HepG2 (cell line): ENCODE data around the gene GALR2. TPM values are rescaled to one million over a fixed set of nuclear protein-coding genes. Genes with fewer than 3 reads are reported as not detected.

Experiments used
- E2F1 ChIP-seq: sonication (generic); formaldehyde crosslinking; IDR thresholded peaks from 2 replicates; pipeline ENCODE4 v1.5.0; 2020; ENCODE audit warnings: missing genetic modification reagents
- ELF3 ChIP-seq: IDR thresholded peaks from 2 replicates; pipeline ENCODE4 v1.6.1; 2016; ENCODE audit warnings: missing genetic modification reagents, missing compliant biosample characterization
- HIVEP1 ChIP-seq: sonication (generic); formaldehyde crosslinking; IDR thresholded peaks from 2 replicates; pipeline ENCODE4 v1.4.0; 2020; ENCODE audit warnings: mild to moderate bottlenecking, missing genetic modification reagents
- KLF16 ChIP-seq, 2 experiments: sonication (generic) in 1 of 2; formaldehyde crosslinking in 1 of 2; IDR thresholded peaks; 2 replicates each; pipeline versions ENCODE4 v1.6.1 to v1.8.0; 2016 to 2023; ENCODE audit warnings: missing genetic modification reagents in 2 of 2, missing compliant biosample characterization in 1 of 2
- KLF6 ChIP-seq: IDR thresholded peaks from 2 replicates; pipeline ENCODE4 v1.8.0; 2016; ENCODE audit warnings: missing biosample characterization, missing genetic modification reagents
- KMT2A ChIP-seq: sonication (generic); formaldehyde crosslinking; IDR thresholded peaks from 2 replicates; pipeline ENCODE4 v1.4.0; 2020; ENCODE audit warnings: missing genetic modification reagents
- SIN3A ChIP-seq: IDR thresholded peaks from 2 replicates; pipeline ENCODE4 v1.6.1; 2011; ENCODE audit warnings: low read depth, mild to moderate bottlenecking, control low read depth, low read length, borderline replicate concordance
- THAP9 ChIP-seq: sonication (generic); formaldehyde crosslinking; IDR thresholded peaks from 2 replicates; pipeline ENCODE4; 2020; ENCODE audit warnings: missing genetic modification reagents, mild to moderate bottlenecking, borderline replicate concordance
- ZBTB7A ChIP-seq: sonication (generic); formaldehyde crosslinking; IDR thresholded peaks from 2 replicates; pipeline ENCODE4 v1.8.0; 2022; ENCODE audit warnings: mild to moderate bottlenecking, missing genetic modification reagents
- ZFP37 ChIP-seq: sonication (generic); formaldehyde crosslinking; IDR thresholded peaks from 2 replicates; pipeline ENCODE4 v1.4.0; 2020; ENCODE audit warnings: missing genetic modification reagents, borderline replicate concordance
- ZKSCAN8 ChIP-seq: IDR thresholded peaks from 2 replicates; pipeline ENCODE4 v1.6.1; 2016; ENCODE audit warnings: borderline replicate concordance, missing genetic modification reagents, missing compliant biosample characterization
- ZNF12 ChIP-seq: sonication (generic); formaldehyde crosslinking; IDR thresholded peaks from 2 replicates; pipeline ENCODE4 v1.5.0; 2020; ENCODE audit warnings: missing genetic modification reagents
- ZNF180 ChIP-seq: sonication (generic); formaldehyde crosslinking; IDR thresholded peaks from 2 replicates; pipeline ENCODE4 v1.4.0; 2020; ENCODE audit warnings: low read depth, missing genetic modification reagents, borderline replicate concordance
- ZNF292 ChIP-seq: sonication (generic); formaldehyde crosslinking; IDR thresholded peaks from 2 replicates; pipeline ENCODE4 v1.8.1; 2022; ENCODE audit warnings: mild to moderate bottlenecking, low read depth, missing genetic modification reagents, borderline replicate concordance
- ZNF317 ChIP-seq: sonication (generic); formaldehyde crosslinking; IDR thresholded peaks from 2 replicates; pipeline ENCODE4 v1.5.0; 2020; ENCODE audit warnings: mild to moderate bottlenecking, missing genetic modification reagents
- ZNF335 ChIP-seq: sonication (generic); formaldehyde crosslinking; IDR thresholded peaks from 2 replicates; pipeline ENCODE4 v1.4.0; 2020; ENCODE audit warnings: missing genetic modification reagents
- ZNF33A ChIP-seq: sonication (generic); formaldehyde crosslinking; IDR thresholded peaks from 2 replicates; pipeline ENCODE4 v1.5.1; 2020; ENCODE audit warnings: missing genetic modification reagents, mild to moderate bottlenecking, moderate library complexity, borderline replicate concordance
- ZNF430 ChIP-seq: sonication (generic); formaldehyde crosslinking; IDR thresholded peaks from 2 replicates; pipeline ENCODE4 v1.9.0; 2021; ENCODE audit warnings: mild to moderate bottlenecking, missing genetic modification reagents
- ZNF546 ChIP-seq: sonication (generic); formaldehyde crosslinking; conservative IDR thresholded peaks from 2 replicates; pipeline ENCODE4 v1.8.1; 2023; ENCODE audit warnings: mild to moderate bottlenecking, missing genetic modification reagents
- ZNF749 ChIP-seq: sonication (generic); formaldehyde crosslinking; IDR thresholded peaks from 2 replicates; pipeline ENCODE4 v1.8.0; 2022; ENCODE audit warnings: mild to moderate bottlenecking, missing genetic modification reagents, moderate library complexity, borderline replicate concordance
- polyA plus RNA-seq, 8 experiments: library from polyadenylated mRNA; depleted of rRNA in 3 of 8; stranded (reverse) in 7 of 8; unstranded in 1 of 8; fragments of >200 nt; fragmentation: Illumina TruSeq in 4 of 8; extraction: Trizol in 4 of 8; gene quantifications; 2 replicates each; pipeline versions ENCODE4 v1.2.1 to v1.2.3, GENCODE V29; 2011 to 2016; ENCODE audit warnings: low read depth in 4 of 8, missing spikeins in 1 of 8, mixed read lengths in 1 of 8; ENCODE audit not compliant: insufficient read depth in 1 of 8
- total RNA-seq, 5 experiments: library from RNA; depleted of rRNA; stranded (reverse); fragments of >200 nt; fragmentation: Illumina TruSeq; extraction: Trizol; gene quantifications; 2 replicates each; pipeline ENCODE4 v1.2.3, GENCODE V29; 2016; ENCODE audit warnings: low read depth in 1 of 5
- TF ChIP-seq, protein P1 (sequence below): sonication (generic); formaldehyde crosslinking; IDR thresholded peaks from 2 replicates; pipeline ENCODE4 v1.4.0; 2020; ENCODE audit warnings: missing genetic modification reagents, borderline replicate concordance
- TF ChIP-seq, protein P2 (sequence below): sonication (generic); formaldehyde crosslinking; IDR thresholded peaks from 2 replicates; pipeline ENCODE4 v1.5.1; 2020; ENCODE audit warnings: mild to moderate bottlenecking, moderate library complexity, missing genetic modification reagents

Gene GALR2
- total and polyA plus RNA-seq, 2 of the 13 experiments (the other 11 are each of a cell fraction or from before 2014, with no cell fraction given): 0.48 to 0.58 TPM

- TF ChIP-seq THAP9 (CRISPR knock-in tag): peak; percentile 97
- no peak; the same call in none of the 2 replicates for TF ChIP-seq SIN3A
- TF ChIP-seq, protein P1, sequence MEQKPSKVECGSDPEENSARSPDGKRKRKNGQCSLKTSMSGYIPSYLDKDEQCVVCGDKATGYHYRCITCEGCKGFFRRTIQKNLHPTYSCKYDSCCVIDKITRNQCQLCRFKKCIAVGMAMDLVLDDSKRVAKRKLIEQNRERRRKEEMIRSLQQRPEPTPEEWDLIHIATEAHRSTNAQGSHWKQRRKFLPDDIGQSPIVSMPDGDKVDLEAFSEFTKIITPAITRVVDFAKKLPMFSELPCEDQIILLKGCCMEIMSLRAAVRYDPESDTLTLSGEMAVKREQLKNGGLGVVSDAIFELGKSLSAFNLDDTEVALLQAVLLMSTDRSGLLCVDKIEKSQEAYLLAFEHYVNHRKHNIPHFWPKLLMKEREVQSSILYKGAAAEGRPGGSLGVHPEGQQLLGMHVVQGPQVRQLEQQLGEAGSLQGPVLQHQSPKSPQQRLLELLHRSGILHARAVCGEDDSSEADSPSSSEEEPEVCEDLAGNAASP (CRISPR knock-in tag): peak; percentile 9; the same call in 1 of the 2 replicates
- TF ChIP-seq ZNF335 (CRISPR knock-in tag): no peak
- peak; percentile 93; the same call in 1 of the 2 replicates for TF ChIP-seq ZNF33A (CRISPR knock-in tag)
- no peak; the same call in 1 of the 2 replicates for TF ChIP-seq ZNF749 (CRISPR knock-in tag)
- TF ChIP-seq KLF16 (CRISPR knock-in tag; IDR thresholded peaks at IDR 0.05): peak; percentile 27 to 82; a peak in 2 of 4 replicates
- 0 out of 2 replicates have a peak, but pooled peaks have one; percentile 39 for TF ChIP-seq ZNF546 (CRISPR knock-in tag)
- TF ChIP-seq ZBTB7A (CRISPR knock-in tag): peak; percentile 82
- peak; percentile 36; the same call in 1 of the 2 replicates for TF ChIP-seq ZNF12
- TF ChIP-seq ELF3: peak; percentile 56
- no peak for TF ChIP-seq ZFP37 (CRISPR knock-in tag)
- TF ChIP-seq ZNF292 (CRISPR knock-in tag): peak; percentile 44; the same call in 1 of the 2 replicates
- TF ChIP-seq ZNF180 (CRISPR knock-in tag): no peak
- TF ChIP-seq, protein P2, sequence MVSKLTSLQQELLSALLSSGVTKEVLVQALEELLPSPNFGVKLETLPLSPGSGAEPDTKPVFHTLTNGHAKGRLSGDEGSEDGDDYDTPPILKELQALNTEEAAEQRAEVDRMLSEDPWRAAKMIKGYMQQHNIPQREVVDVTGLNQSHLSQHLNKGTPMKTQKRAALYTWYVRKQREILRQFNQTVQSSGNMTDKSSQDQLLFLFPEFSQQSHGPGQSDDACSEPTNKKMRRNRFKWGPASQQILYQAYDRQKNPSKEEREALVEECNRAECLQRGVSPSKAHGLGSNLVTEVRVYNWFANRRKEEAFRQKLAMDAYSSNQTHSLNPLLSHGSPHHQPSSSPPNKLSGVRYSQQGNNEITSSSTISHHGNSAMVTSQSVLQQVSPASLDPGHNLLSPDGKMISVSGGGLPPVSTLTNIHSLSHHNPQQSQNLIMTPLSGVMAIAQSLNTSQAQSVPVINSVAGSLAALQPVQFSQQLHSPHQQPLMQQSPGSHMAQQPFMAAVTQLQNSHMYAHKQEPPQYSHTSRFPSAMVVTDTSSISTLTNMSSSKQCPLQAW: no peak; the same call in none of the 2 replicates
- peak; percentile 68 for TF ChIP-seq KMT2A (CRISPR knock-in tag)
- peak; percentile 69; the same call in 1 of the 2 replicates for TF ChIP-seq ZNF317 (CRISPR knock-in tag)
- peak; percentile 91; the same call in 1 of the 2 replicates for TF ChIP-seq ZNF430 (CRISPR knock-in tag)
- peak; percentile 82 for TF ChIP-seq HIVEP1 (CRISPR knock-in tag)
- peak; percentile 33 for TF ChIP-seq KLF6
- TF ChIP-seq ZKSCAN8: peak; percentile 81; the same call in 1 of the 2 replicates
- no peak for TF ChIP-seq E2F1
Measured at GRCh38 chr17:76103274-76104139, 28.9 kb downstream of the GALR2 start, which contains the start of gene EXOC7 (continued).
